GM19452 (cell line): ENCODE measurements around the gene PGAP3.
"Not testable (repeated sequence)": the region's sequence is repeated elsewhere in the genome, so short reads cannot be mapped to it uniquely, and the experiment has no call there.

Source experiments
- ATAC-seq: cut with Tn5 transposase; IDR thresholded peaks from one replicate; pipeline ENCODE4 v1.9.1; 2021; ENCODE audit not compliant: unreplicated experiment

Gene PGAP3, protein sequence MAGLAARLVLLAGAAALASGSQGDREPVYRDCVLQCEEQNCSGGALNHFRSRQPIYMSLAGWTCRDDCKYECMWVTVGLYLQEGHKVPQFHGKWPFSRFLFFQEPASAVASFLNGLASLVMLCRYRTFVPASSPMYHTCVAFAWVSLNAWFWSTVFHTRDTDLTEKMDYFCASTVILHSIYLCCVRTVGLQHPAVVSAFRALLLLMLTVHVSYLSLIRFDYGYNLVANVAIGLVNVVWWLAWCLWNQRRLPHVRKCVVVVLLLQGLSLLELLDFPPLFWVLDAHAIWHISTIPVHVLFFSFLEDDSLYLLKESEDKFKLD

DNA sequence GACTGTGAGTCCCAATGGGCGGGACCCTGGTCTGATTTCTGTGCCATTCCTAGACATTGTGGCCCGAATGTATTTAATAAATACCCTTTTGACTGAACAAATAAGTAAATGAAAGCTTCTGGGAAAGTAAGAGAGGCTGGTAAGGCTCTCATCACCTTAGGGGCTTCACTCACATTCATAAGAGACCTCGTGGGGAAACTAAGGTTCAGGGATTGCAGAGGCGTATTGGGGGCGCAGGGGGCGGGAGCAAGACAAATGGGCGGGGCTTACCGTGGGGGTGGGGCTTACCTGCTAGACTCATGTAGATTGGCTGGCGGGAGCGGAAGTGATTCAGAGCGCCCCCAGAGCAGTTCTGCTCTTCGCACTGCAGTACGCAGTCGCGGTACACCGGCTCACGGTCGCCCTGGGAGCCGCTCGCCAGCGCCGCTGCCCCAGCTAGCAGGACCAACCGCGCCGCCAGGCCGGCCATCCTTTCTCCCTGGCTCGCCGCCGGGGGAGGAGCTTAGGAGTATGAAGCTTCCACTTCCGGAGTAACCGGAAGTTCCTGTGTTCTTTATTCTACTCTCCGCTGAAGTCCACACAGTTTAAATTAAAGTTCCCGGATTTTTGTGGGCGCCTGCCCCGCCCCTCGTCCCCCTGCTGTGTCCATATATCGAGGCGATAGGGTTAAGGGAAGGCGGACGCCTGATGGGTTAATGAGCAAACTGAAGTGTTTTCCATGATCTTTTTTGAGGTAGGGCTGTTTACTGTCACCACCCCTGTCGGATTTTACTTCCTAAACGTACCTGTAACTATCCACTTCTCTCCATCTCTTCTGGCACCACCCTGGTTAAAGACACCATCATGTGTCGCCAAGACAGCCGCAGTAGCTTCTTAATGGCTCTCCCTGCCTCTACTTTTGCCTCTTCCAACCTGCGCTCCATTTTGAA lies at the start of gene PGAP3:
PGAP3 (minus strand) TSS at position 512 of the 929 bp plus-strand sequence; CDS start at position 469, 43 bp downstream.
- ATAC-seq = peak; percentile 84

DNA sequence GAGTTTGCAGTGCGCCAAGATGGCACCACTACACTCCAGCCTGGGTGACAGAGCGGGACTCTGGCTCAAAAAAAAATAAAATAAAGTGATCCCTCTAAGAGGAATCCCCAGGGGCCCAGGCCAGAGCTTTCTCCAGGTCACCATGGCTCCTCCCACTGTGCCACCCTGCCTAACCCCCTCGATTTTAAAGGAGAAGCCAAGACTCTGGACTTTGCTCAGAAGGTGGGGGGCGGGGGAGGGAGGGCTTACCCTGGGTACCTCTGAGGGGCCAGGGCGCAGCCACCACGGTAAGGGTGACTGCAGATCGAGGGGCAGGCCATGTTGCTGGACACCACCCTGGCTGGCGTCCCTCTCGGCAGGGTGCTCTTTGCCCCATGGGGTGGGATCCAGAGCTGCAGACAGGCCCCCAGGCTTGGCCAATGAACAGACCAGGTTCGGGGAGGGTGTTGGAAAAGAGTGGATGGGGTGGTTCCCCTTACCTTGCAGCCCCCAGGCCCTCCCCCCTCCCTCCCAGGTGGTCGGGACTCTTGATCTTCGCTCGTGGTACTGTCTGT lies 49.4 kb upstream of the PGAP3 start:
- no peak for ATAC-seq

DNA sequence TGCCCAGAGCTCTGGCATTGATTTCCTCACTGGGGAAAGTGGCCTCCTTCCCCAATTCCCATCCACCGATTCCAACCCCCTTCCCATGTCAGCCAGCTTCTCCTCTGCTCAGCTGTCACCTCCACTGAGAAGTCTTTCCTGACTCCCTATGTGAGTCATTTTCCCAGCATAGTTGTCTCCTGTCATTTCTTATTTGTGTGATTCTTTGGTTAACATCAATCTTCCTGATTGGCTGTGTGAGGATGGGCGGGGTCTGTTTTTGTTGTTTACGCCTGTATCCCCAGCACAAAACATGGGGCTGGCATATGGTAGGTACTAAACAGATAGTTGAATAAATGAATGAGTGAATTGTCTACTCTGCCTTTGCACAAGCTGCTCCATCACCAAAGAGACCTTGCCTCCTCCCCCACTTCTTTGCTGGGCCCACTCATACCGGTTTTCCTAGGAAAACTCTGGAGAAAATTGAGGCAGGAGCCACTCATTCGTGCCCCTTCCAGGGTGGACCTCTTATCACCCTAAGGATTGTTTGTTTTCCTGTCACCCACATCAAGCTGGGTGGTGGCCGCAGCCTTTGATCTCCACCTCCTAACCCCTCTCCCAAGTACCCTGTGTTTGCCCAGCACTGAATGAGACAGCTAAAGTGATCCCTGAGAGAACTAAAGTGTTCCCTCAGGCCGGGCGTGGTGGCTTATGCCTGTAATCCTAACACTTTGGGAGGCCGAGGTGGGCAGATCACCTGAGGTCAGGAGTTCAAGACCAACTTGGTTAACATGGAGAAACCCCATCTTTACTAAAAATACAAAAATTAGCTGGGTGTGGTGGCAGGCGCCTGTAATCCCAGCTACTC lies 48.7 kb upstream of the PGAP3 start:
- ATAC-seq = no peak

DNA sequence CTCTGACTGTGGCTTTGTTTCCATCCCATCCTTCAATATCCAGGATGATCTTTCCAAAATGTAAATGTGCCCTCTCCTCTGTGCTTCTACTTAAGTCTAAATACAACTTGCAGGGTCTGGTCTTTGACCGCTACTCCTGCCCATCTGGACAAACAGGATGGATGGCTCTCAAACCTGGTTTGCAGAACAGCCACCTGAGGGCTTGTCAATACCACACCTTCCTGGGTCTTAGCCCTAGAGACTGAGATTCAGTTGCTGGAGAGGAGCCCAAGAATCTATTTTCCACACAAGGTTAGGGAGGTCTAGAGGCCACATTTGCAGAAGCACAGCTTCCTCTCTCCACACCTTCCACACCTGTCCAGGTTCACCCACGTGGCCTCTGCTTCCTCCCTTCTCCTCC lies 48.0 kb upstream of the PGAP3 start:
- ATAC-seq = no peak

DNA sequence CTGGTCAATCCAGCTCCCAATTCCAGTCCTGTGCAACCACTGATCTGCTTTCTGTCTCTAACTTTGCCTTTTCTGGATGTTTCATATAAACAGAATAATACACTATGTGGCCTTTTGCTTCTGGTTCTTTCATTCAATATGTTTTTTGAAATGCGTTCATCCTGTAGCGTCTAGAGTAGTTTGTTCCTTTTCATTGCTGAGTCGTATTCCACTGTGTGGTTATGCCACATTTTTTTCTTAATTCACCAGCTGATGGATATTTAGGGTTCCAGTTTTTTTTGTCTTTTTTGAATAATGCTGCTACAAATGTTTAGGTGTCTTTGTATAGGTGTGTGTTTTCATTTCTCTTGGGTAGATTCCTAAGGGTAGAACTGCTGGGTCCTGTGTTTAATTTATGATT lies 44.7 kb upstream of the PGAP3 start:
- ATAC-seq = no peak

DNA sequence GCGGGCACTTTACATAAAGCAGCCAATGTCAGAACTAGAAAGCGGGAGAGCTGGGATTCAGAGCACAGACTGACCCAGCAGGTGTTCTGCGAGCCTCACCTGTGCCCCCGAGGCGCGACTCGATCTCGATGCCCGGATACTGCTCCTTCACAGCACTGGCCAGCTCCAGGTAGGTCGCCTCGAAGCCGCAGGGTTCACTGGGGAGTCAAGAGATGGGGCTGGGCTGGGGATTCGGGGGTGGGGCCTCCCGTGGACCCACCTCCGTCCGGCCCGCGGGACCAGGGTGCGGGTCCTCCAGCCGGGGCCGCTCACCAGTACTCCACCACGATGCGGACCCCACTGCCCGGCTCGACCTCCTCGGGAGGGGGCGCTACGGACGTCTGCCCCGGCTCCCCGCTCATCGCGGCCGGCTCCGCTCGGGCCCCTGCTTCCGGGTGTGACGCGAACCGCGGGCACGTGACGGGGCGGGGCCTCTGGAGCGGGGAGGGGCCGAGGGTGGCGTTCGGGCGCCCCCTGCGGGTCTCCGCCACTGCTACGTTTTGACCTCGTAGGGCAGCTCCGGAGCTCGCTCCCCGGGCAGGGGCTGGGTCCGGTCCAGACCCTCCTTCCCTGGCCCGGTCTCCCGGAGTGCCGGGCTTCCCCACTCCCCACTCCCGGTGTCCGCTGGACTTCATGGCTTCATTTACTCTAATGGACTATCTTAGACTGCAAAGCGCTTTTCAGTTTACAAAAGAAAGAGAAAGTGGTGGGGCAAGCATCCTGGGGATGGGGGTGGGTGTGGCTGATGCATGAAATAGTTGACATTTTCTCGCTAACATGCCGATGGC lies 42.5 kb upstream of the PGAP3 start, which contains the start of gene MIEN1:
MIEN1 (minus strand) TSS at position 438 of the 827 bp plus-strand sequence; CDS start at position 401, 37 bp downstream.
- ATAC-seq = peak; percentile 85

DNA sequence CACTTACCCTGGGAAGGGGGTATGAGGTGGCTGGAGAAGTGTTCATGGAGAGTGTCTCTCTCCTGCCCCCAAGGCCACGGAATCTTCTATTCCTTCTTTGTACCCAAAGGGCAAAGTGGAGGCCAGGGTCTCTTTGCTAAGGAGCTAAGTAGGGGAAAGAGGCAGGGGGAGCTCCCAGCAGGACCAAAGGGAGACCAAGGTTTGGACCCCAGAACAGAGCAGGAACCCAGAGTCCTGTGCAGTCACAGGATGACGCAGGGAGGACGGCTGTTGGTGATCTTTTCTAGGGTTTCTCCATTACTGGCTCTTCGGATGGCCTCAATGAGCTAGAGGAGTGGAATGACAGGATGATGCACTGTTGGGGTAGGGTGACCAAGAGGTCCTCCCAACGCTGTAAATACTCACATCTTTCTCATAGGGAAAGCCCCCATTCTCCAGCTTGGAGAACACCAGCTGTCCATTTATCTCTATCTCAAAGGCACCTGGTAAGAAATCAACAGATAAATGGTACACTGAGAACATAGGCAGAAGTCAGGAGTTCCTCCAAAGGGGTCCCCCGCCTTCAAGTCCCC lies 41.5 kb upstream of the PGAP3 start:
- no peak for ATAC-seq

DNA sequence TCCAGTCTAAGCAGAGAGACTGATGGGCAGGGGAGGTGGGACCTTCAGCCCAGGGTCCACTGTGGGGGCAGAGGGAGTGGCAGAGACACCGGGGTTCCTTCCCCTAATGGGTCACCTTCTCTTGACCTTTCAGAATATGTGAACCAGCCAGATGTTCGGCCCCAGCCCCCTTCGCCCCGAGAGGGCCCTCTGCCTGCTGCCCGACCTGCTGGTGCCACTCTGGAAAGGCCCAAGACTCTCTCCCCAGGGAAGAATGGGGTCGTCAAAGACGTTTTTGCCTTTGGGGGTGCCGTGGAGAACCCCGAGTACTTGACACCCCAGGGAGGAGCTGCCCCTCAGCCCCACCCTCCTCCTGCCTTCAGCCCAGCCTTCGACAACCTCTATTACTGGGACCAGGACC lies 39.7 kb upstream of the PGAP3 start:
- ATAC-seq = no peak

DNA sequence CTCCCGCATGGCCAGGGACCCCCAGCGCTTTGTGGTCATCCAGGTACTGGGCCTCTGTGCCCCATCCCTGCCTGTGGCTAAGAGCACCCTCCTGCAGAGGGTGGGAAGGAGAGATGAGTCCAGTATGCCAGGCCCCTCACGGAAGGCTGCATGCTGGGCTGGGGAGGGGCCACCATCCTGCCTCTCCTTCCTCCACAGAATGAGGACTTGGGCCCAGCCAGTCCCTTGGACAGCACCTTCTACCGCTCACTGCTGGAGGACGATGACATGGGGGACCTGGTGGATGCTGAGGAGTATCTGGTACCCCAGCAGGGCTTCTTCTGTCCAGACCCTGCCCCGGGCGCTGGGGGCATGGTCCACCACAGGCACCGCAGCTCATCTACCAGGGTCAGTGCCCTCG lies 38.8 kb upstream of the PGAP3 start:
- ATAC-seq = no peak

DNA sequence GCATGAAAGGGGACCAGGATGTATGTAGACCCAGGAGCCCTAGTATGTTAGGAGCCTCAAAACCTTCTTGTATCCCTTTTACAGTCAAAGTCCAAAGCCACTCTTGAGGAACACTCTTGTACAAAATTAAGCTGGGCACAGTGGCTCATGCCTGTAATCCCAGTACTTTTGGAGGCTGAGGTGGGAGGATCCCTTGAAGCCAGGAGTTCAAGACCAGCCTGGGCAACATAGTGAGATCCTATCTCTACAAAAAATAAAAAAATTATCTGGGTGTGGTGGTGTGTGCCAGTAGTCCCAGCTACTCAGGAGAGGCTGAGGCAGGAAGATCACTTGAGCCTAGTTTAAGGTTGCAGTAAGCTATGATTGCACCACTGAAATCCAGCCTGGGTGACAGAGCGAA lies 38.1 kb upstream of the PGAP3 start:
- ATAC-seq = not testable (repeated sequence)

DNA sequence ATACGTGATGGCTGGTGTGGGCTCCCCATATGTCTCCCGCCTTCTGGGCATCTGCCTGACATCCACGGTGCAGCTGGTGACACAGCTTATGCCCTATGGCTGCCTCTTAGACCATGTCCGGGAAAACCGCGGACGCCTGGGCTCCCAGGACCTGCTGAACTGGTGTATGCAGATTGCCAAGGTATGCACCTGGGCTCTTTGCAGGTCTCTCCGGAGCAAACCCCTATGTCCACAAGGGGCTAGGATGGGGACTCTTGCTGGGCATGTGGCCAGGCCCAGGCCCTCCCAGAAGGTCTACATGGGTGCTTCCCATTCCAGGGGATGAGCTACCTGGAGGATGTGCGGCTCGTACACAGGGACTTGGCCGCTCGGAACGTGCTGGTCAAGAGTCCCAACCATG lies 36.9 kb upstream of the PGAP3 start:
- ATAC-seq = no peak

DNA sequence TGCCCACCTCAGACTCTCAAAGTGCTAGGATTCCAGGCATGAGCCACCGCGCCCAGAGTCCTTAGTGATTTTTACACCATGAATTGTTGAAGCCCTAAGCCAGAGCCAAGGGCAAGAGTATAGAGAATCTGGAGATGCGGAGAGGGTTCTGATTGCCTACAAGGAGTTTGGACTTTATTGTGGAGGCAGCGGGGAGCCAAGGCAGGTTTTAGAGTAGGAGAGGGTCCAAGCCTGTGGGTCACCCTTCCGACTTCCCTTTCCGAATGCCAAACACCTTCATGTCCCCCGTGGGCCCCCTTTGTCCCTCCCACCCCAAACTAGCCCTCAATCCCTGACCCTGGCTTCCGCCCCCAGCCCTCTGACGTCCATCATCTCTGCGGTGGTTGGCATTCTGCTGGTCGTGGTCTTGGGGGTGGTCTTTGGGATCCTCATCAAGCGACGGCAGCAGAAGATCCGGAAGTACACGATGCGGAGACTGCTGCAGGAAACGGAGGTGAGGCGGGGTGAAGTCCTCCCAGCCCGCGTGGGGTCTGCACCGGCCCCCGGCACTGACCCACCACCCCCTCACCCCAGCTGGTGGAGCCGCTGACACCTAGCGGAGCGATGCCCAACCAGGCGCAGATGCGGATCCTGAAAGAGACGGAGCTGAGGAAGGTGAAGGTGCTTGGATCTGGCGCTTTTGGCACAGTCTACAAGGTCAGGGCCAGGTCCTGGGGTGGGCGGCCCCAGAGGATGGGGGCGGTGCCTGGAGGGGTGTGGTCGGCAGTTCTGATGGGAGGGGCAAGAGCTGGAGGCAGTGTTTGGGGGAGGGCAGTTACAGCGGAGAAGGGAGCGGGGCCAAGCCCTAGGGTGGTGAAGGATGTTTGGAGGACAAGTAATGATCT lies 35.4 kb upstream of the PGAP3 start:
- ATAC-seq = no peak

DNA sequence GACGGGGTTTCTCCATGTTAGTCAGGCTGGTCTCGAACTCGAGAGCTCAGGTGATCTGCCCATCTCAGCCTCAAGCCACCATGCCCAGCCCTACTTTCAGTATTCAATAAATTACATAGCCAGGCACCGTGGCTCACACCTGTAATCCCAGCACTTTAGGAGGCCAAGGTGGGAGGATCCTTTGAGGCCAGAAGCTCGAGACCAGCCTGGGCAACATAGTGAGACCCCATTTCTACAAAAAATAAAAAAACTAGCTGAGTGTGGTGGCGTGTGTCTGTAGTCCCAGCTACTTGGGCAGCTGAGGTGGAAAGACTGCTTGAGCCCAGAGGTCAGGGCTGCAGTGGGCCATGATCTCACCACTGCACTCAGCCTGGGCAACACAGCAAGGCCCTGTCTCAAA lies 34.2 kb upstream of the PGAP3 start:
- no peak for ATAC-seq

DNA sequence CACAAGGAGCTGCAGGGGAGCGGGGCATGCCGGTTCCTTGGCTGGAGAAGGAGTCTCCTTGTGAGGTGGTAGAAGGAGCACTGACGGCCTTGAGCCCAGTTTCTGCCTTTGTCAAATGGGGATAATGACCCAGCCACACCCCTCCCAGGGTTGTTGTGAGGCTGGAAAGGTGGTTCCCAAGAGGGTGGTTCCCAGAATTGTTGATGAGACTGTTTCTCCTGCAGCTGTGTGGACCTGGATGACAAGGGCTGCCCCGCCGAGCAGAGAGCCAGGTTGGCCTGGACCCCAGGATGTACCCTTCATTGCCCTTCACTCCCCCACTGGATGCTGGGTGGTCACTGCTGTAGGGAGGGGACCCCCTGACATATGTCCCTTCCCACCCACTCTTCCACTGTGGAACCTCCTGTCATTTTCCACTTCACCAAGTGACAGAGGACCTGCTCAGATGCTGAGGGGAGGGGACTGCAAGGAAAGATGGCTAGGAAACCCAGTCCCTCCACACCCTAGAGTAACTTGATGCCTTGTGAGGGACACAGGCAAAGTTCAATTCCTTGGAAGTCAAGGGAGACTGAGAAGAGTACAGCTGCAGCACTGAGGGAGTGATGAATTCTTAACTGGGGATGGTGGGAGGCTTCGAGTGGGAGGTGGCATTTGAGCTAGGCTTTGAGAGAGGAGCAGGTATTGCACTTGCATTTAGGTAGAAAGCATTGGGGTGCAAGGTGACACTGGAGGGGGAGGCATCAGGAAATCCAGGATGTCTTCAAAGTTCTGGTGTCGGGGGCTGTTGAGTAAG lies 31.9 kb upstream of the PGAP3 start:
- ATAC-seq = no peak

DNA sequence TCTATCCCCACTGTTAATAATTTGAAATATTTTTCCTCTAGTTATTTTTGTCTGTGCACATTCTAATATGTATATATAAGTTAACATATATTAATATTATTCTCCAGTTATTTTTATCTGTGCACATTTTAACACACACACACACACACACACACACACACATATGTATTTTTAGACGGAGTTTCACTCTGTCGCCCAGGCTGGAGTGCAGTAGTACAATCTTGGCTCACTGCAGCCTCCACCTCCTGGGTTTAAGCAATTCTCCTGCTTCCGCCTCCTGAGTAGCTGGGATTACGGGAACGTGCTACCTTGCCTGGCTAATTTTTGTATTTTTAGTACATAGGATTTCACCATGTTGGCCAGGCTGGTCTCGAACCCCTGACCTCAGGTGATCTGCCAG lies 29.8 kb upstream of the PGAP3 start:
- no peak for ATAC-seq

DNA sequence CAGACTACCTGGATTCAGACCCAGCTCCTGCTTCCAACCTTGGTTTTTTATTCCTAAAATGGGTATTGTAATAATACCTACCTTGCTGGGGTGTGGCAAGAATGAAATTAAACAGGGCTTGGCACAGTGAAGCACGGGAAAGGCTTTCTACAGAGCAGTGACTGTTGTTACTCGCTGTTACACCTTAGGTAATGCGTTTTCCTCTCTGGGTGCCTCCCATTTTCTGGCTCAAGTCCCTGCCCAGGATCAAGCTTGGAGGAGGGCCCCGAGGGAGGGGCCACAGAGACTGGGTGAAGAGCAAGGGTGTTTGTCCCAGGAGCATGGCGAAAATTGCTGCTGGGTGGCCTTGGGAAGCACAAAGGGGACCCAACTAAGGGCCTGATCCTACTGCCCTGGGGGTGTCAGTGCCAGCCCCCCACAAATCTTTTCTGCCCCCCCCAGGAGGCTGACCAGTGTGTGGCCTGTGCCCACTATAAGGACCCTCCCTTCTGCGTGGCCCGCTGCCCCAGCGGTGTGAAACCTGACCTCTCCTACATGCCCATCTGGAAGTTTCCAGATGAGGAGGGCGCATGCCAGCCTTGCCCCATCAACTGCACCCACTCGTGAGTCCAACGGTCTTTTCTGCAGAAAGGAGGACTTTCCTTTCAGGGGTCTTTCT lies 29.2 kb upstream of the PGAP3 start:
- ATAC-seq = no peak

DNA sequence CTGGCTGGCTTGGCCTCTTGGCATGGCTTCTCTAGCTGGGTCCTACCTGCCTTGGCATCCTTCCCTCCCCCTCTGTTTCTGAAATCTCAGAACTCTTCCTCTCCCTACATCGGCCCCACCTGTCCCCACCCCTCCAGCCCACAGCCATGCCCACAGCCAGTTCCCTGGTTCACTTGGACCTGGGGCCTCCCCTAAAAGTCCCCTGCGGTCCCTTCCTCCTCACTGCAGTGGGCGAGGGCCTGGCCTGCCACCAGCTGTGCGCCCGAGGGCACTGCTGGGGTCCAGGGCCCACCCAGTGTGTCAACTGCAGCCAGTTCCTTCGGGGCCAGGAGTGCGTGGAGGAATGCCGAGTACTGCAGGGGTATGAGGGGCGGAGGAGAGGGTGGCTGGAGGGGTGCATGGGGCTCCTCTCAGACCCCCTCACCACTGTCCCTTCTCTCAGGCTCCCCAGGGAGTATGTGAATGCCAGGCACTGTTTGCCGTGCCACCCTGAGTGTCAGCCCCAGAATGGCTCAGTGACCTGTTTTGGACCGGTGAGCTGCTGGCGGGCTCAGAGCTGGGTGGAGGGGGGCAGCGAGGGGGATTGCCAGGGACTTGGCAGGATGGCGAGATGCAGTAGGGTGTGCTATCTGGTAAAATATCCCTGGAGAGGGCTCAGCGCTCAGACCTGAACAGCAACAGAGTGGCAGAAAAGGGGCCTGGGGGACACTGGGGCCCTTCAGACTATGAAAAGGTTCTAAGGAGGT lies 28.4 kb upstream of the PGAP3 start:
- no peak for ATAC-seq
